Astrocyte (in vitro differentiated cells and primary cell): ENCODE results near the gene KSR2.

Experiments
- CTCF ChIP-seq: IDR thresholded peaks from 2 replicates; pipeline ENCODE4 v1.5.1; 2011; ENCODE audit warnings: low read depth, mild to moderate bottlenecking, inconsistent platforms, low read length, moderate library complexity; ENCODE audit not compliant: insufficient read depth
- EZH2 ChIP-seq: IDR thresholded peaks from 2 replicates; pipeline ENCODE4 v1.6.1; 2012; ENCODE audit warnings: mild to moderate bottlenecking, low read length, inconsistent platforms; ENCODE audit not compliant: insufficient read depth

GRCh38 chr12:117497407-117497806 lies 471.4 kb downstream of the KSR2 start:
- TF ChIP-seq CTCF (no peak), EZH2 (no peak)
